Fibroblast of skin of back (primary cell): ENCODE measurements around the gene LITAFD. TPM values are rescaled to one million over a fixed set of nuclear protein-coding genes. Genes with fewer than 3 reads are reported as not detected.
A peak's percentile ranks its signal among the peaks of the same experiment; 100 is the strongest.
"Not testable (repeated sequence)": the region's sequence is repeated elsewhere in the genome, so short reads cannot be mapped to it uniquely, and the experiment has no call there.

Experiments used
- DNase-seq: peaks from one replicate; pipeline ENCODE4 v3.0.0-alpha.2; 2013
- polyA plus RNA-seq, 2 experiments: library from polyadenylated mRNA; unstranded; fragments of 120-200 nt; gene quantifications; one replicate each; pipeline ENCODE4 v1.2.1, GENCODE V29; 2013; ENCODE audit not compliant: insufficient read length in 2 of 2

The LITAFD gene
- polyA plus RNA-seq (2013, experiment 1 of 2; ENCODE audit: insufficient read length) = not detected
- polyA plus RNA-seq (2013, experiment 2 of 2; ENCODE audit: insufficient read length) = not detected

- DNase-seq = no peak
Observed at GRCh38 chr16:8882041-8882617, at the start of gene LITAFD. TSS of gene LITAFD (plus strand) at chr16:8882351. CDS start at chr16:8884356, 2,005 bp downstream.

GRCh38 chr16:8832717-8833105, 49.4 kb upstream of the LITAFD start:
- no peak for DNase-seq

GRCh38 chr16:8836797-8837196, 45.4 kb upstream of the LITAFD start:
- not testable (repeated sequence) for DNase-seq

GRCh38 chr16:8837594-8837993, 44.6 kb upstream of the LITAFD start:
- not testable (repeated sequence) for DNase-seq

- DNase-seq = not testable (repeated sequence)
Observed at GRCh38 chr16:8842016-8842415, 40.1 kb upstream of the LITAFD start.

- DNase-seq = not testable (repeated sequence)
Observed at GRCh38 chr16:8843296-8843695, 38.9 kb upstream of the LITAFD start.

- DNase-seq = no peak
Observed at GRCh38 chr16:8845699-8846298, 36.4 kb upstream of the LITAFD start.

- no peak for DNase-seq
Observed at GRCh38 chr16:8846401-8846932, 35.7 kb upstream of the LITAFD start.

GRCh38 chr16:8847145-8847544, 35.0 kb upstream of the LITAFD start:
- DNase-seq = no peak

- no peak for DNase-seq
Observed at GRCh38 chr16:8847623-8848022, 34.5 kb upstream of the LITAFD start.

GRCh38 chr16:8848231-8848938, 33.8 kb upstream of the LITAFD start:
- no peak for DNase-seq

- peak; percentile 79 for DNase-seq
Observed at GRCh38 chr16:8848939-8849391, 33.2 kb upstream of the LITAFD start.

- no peak for DNase-seq
Observed at GRCh38 chr16:8849411-8850011, 32.6 kb upstream of the LITAFD start.

- peak; percentile 66 for DNase-seq
Observed at GRCh38 chr16:8850279-8850885, 31.8 kb upstream of the LITAFD start.

- no peak for DNase-seq
Observed at GRCh38 chr16:8851761-8852403, 30.3 kb upstream of the LITAFD start.

- DNase-seq = no peak
Observed at GRCh38 chr16:8852534-8852933, 29.6 kb upstream of the LITAFD start.

- DNase-seq = no peak
Observed at GRCh38 chr16:8853150-8853549, 29.0 kb upstream of the LITAFD start.

- DNase-seq = no peak
Observed at GRCh38 chr16:8853611-8854010, 28.5 kb upstream of the LITAFD start.

- DNase-seq = no peak
Observed at GRCh38 chr16:8854298-8854948, 27.7 kb upstream of the LITAFD start.

GRCh38 chr16:8855051-8855786, 26.9 kb upstream of the LITAFD start:
- no peak for DNase-seq

GRCh38 chr16:8855972-8856371, 26.2 kb upstream of the LITAFD start:
- DNase-seq = no peak
